Neural cell (in vitro differentiated cells): ENCODE results near the gene ZNF326. TPM values are rescaled to one million over a fixed set of nuclear protein-coding genes. Genes with fewer than 3 reads are reported as not detected.

Experiments used
- H2AFZ ChIP-seq: fragments of 200-600, 300-800 bp; sonication (generic), shearing (Covaris generic); 2 replicates; pipeline ENCODE4 v1.6.0; 2014; ENCODE audit warnings: low read depth, mild to moderate bottlenecking, antibody characterized with exemption, low read length, moderate library complexity
- H3F3A ChIP-seq: fragments of 200-600 bp; shearing (Covaris generic); 2 replicates; pipeline ENCODE4 v1.6.1; 2016; ENCODE audit warnings: mild to moderate bottlenecking, moderate library complexity, mixed read lengths, antibody characterized with exemption, low read length; ENCODE audit not compliant: insufficient read depth, poor library complexity, severe bottlenecking
- H3K27ac ChIP-seq: fragments of 200-600, 300-800 bp; sonication (generic), shearing (Covaris generic); 2 replicates; pipeline ENCODE4 v1.5.1; 2014; ENCODE audit warnings: mild to moderate bottlenecking, low read length, moderate library complexity
- H3K27me3 ChIP-seq: fragments of 300-800, 200-600 bp; sonication (generic), shearing (Covaris generic); 2 replicates; pipeline ENCODE4 v1.6.0; 2014; ENCODE audit warnings: mild to moderate bottlenecking, low read depth, low read length, moderate library complexity; ENCODE audit not compliant: insufficient read depth
- H3K36me3 ChIP-seq: fragments of 300-800, 200-600 bp; sonication (generic), shearing (Covaris generic); 2 replicates; pipeline ENCODE4 v1.5.1; 2014; ENCODE audit warnings: mild to moderate bottlenecking, antibody characterized with exemption, low read length, moderate library complexity; ENCODE audit not compliant: insufficient read depth
- H3K4me2 ChIP-seq: fragments of 300-800, 200-600 bp; sonication (generic), shearing (Covaris generic); 2 replicates; pipeline ENCODE4 v1.6.0; 2014; ENCODE audit warnings: mild to moderate bottlenecking, low read length
- H3K4me3 ChIP-seq: fragments of 300-800, 200-600 bp; sonication (generic), shearing (Covaris generic); 2 replicates; pipeline ENCODE4 v1.5.1; 2014; ENCODE audit warnings: mild to moderate bottlenecking, low read length, moderate library complexity
- H3K79me2 ChIP-seq: fragments of 200-600 bp; shearing (Covaris generic); replicated peaks from 2 replicates; pipeline ENCODE4 v1.6.0; 2014; ENCODE audit warnings: mild to moderate bottlenecking, low read length, moderate library complexity; ENCODE audit not compliant: insufficient read depth
- H3K9ac ChIP-seq: fragments of 300-800, 200-600 bp; sonication (generic), shearing (Covaris generic); 2 replicates; pipeline ENCODE4 v1.6.1; 2016; ENCODE audit warnings: mild to moderate bottlenecking, low read length, mixed read lengths
- H3K9me2 ChIP-seq: fragments of 200-600 bp; shearing (Covaris generic); 2 replicates; pipeline ENCODE4 v1.6.1; 2016; ENCODE audit warnings: mild to moderate bottlenecking, low read length, mixed read lengths; ENCODE audit not compliant: insufficient read depth
- H3K9me3 ChIP-seq: fragments of 200-600, 300-800 bp; sonication (generic), shearing (Covaris generic); 2 replicates; pipeline ENCODE4 v1.6.1; 2016; ENCODE audit warnings: mild to moderate bottlenecking, mixed run types, low read length, moderate library complexity, mixed read lengths
- H4K20me1 ChIP-seq: fragments of 200-600 bp; shearing (Covaris generic); 2 replicates; pipeline ENCODE4 v1.6.1; 2016; ENCODE audit warnings: mild to moderate bottlenecking, mixed run types; ENCODE audit not compliant: insufficient read depth
- EP300 ChIP-seq: fragments of 450-650 bp; conservative IDR thresholded peaks from 2 replicates; pipeline ENCODE4 v1.6.1; 2014; ENCODE audit warnings: antibody characterized with exemption, mild to moderate bottlenecking, moderate library complexity; ENCODE audit not compliant: poor library complexity, severe bottlenecking
- EZH2 ChIP-seq: fragments of 200-600, 300-800 bp; shearing (Covaris generic), sonication (generic); IDR thresholded peaks from 2 replicates; pipeline ENCODE4 v1.6.1; 2014; ENCODE audit warnings: antibody characterized with exemption, low read length, borderline replicate concordance, mild to moderate bottlenecking; ENCODE audit not compliant: insufficient read depth, poor library complexity, severe bottlenecking
- MXI1 ChIP-seq: fragments of 450-650 bp; conservative IDR thresholded peaks from 2 replicates; pipeline ENCODE4 v1.6.1; 2014; ENCODE audit warnings: antibody characterized with exemption, mild to moderate bottlenecking; ENCODE audit not compliant: poor library complexity, severe bottlenecking
- POLR2AphosphoS5 ChIP-seq: IDR thresholded peaks from 2 replicates; pipeline ENCODE4 v1.6.1; 2012
- RAD21 ChIP-seq: fragments of 450-650 bp; conservative IDR thresholded peaks from 2 replicates; pipeline ENCODE4 v1.6.1; 2014; ENCODE audit warnings: antibody characterized with exemption, mild to moderate bottlenecking, moderate library complexity
- SMC3 ChIP-seq: fragments of 450-650 bp; conservative IDR thresholded peaks from 2 replicates; pipeline ENCODE4 v1.6.1; 2014; ENCODE audit warnings: antibody characterized with exemption, mild to moderate bottlenecking, moderate library complexity; ENCODE audit not compliant: poor library complexity
- TAF1 ChIP-seq: IDR thresholded peaks from 2 replicates; pipeline ENCODE4 v1.6.1; 2012; ENCODE audit warnings: low read depth
- polyA plus RNA-seq: library from polyadenylated mRNA; depleted of rRNA; stranded (reverse); fragments of >200 nt; gene quantifications from 2 replicates; pipeline ENCODE4 v1.2.3, GENCODE V29; 2014
- TF ChIP-seq, protein P1 (sequence below): fragments of 450-650 bp; IDR thresholded peaks from 2 replicates; pipeline ENCODE4 v1.5.1; 2014; ENCODE audit warnings: antibody characterized with exemption, mild to moderate bottlenecking, moderate library complexity; ENCODE audit not compliant: poor library complexity, severe bottlenecking
- TF ChIP-seq, protein P2 (sequence below): IDR thresholded peaks from 2 replicates; pipeline ENCODE4 v1.6.1; 2012; ENCODE audit warnings: borderline replicate concordance

The ZNF326 gene
- polyA plus RNA-seq, 1 donor from 2014 or later = 65.0 TPM

DNA sequence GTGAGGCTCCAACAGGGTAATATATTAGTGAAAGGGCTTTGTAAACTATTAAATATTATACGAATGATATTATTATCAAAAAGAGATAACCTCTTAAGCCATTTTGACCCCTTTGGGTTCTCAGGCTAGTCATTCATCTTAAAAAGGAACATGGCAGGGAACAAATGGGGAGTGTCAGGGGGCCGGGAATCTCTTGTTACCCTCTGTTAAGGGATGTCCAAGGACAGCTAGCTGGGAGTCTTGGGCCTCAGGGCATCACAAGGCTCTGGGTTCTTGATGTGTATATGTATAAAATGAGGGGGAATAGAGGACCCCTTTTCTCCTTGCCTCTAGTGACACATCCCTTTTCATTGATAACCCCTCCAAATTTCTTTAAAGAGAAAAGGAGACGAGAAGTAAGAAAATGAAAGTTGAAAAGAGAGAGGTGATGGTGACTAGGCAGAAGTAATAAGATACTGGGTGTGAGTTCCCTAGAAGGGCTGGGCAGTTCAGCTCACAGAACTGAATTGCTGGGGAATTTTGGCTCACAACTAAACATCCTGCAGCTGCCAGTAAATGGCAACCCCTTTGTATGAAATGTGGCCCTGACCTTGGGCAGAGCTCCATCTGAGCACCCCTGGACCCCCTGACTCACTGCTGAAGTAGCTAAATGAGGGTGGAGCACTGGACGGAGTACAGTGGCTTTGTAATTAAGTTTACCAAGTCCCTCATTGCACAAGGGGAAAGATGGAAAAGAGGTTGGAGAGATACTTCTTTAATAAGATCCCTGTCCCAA is 20.0 kb upstream of the ZNF326 start:
- no peaks in the 10 kb centered on the region for H3F3A ChIP-seq
- H3K79me2 ChIP-seq = no peaks in the 10 kb centered on the region
- no peak overlapping the region for H2AFZ ChIP-seq
- no peaks in the 10 kb centered on the region for H3K9me3 ChIP-seq
- no peaks in the 10 kb centered on the region for H3K9me2 ChIP-seq
- H3K4me2 ChIP-seq = no peak overlapping the region
- no peaks in the 10 kb centered on the region for H4K20me1 ChIP-seq
- no peaks in the 10 kb centered on the region for H3K36me3 ChIP-seq
- H3K27ac ChIP-seq = no peak overlapping the region
- no peak overlapping the region for H3K9ac ChIP-seq
- H3K27me3 ChIP-seq = no peaks in the 10 kb centered on the region
- H3K4me3 ChIP-seq = no peak overlapping the region
- no peak for TF ChIP-seq MXI1
- no peak for TF ChIP-seq EP300
- no peak for TF ChIP-seq SMC3
- TF ChIP-seq, protein P1, sequence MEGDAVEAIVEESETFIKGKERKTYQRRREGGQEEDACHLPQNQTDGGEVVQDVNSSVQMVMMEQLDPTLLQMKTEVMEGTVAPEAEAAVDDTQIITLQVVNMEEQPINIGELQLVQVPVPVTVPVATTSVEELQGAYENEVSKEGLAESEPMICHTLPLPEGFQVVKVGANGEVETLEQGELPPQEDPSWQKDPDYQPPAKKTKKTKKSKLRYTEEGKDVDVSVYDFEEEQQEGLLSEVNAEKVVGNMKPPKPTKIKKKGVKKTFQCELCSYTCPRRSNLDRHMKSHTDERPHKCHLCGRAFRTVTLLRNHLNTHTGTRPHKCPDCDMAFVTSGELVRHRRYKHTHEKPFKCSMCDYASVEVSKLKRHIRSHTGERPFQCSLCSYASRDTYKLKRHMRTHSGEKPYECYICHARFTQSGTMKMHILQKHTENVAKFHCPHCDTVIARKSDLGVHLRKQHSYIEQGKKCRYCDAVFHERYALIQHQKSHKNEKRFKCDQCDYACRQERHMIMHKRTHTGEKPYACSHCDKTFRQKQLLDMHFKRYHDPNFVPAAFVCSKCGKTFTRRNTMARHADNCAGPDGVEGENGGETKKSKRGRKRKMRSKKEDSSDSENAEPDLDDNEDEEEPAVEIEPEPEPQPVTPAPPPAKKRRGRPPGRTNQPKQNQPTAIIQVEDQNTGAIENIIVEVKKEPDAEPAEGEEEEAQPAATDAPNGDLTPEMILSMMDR = no peak
- TF ChIP-seq, protein P2, sequence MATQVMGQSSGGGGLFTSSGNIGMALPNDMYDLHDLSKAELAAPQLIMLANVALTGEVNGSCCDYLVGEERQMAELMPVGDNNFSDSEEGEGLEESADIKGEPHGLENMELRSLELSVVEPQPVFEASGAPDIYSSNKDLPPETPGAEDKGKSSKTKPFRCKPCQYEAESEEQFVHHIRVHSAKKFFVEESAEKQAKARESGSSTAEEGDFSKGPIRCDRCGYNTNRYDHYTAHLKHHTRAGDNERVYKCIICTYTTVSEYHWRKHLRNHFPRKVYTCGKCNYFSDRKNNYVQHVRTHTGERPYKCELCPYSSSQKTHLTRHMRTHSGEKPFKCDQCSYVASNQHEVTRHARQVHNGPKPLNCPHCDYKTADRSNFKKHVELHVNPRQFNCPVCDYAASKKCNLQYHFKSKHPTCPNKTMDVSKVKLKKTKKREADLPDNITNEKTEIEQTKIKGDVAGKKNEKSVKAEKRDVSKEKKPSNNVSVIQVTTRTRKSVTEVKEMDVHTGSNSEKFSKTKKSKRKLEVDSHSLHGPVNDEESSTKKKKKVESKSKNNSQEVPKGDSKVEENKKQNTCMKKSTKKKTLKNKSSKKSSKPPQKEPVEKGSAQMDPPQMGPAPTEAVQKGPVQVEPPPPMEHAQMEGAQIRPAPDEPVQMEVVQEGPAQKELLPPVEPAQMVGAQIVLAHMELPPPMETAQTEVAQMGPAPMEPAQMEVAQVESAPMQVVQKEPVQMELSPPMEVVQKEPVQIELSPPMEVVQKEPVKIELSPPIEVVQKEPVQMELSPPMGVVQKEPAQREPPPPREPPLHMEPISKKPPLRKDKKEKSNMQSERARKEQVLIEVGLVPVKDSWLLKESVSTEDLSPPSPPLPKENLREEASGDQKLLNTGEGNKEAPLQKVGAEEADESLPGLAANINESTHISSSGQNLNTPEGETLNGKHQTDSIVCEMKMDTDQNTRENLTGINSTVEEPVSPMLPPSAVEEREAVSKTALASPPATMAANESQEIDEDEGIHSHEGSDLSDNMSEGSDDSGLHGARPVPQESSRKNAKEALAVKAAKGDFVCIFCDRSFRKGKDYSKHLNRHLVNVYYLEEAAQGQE = no peak
- TF ChIP-seq RAD21 = no peak
- TF ChIP-seq EZH2 = no peak
- TF ChIP-seq TAF1 = no peak
- TF ChIP-seq POLR2AphosphoS5 = no peak

DNA sequence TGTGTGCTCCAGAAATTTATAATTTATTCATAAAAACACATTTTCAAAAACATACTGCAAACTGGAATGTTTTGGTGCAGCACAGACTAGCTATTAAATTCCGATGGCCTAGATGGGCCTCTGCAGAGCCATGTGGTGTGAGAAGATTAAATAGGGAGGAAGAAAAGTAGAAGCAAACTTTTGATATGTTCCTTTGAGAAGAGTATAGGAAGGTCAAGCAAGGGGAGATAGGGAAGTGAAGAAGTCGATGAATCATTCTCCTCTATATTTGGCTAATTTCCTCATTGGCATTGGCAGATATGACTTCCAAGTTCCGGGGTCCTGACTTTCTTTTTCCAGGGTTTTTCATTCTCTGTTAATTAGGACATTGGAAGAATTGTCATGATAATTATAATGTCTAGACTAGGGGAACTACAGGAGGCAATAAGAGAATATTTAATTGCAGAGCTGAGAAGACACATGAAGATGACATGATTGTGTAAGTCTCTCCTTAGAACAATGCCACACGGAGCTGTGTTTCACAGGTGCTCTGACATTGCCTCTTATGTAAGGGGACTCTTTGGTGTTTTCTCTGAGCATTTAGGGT is 19.3 kb upstream of the ZNF326 start:
- H3K27ac ChIP-seq = no peak overlapping the region
- no peaks in the 10 kb centered on the region for H3K9me3 ChIP-seq
- no peak overlapping the region for H3K9ac ChIP-seq
- no peaks in the 10 kb centered on the region for H3K79me2 ChIP-seq
- H3K27me3 ChIP-seq = no peaks in the 10 kb centered on the region
- H3F3A ChIP-seq = no peaks in the 10 kb centered on the region
- no peaks in the 10 kb centered on the region for H3K36me3 ChIP-seq
- no peaks in the 10 kb centered on the region for H3K9me2 ChIP-seq
- H2AFZ ChIP-seq = no peak overlapping the region
- no peaks in the 10 kb centered on the region for H4K20me1 ChIP-seq
- H3K4me2 ChIP-seq = no peak overlapping the region
- TF ChIP-seq MXI1 = no peak
- no peak for TF ChIP-seq SMC3
- TF ChIP-seq, protein P1 = no peak
- TF ChIP-seq EZH2 = no peak
- TF ChIP-seq RAD21 = no peak
- TF ChIP-seq, protein P2 = no peak
- no peak for TF ChIP-seq EP300
- TF ChIP-seq POLR2AphosphoS5 = no peak
- no peak for TF ChIP-seq TAF1
- no peak overlapping the region for H3K4me3 ChIP-seq
